CD4-positive, alpha-beta T cell treated with Interleukin-17A for 4 hours (primary cell): ENCODE results near the gene CLEC6A.
"Not testable (repeated sequence)": the region's sequence is repeated elsewhere in the genome, so short reads cannot be mapped to it uniquely, and the experiment has no call there.

Experiments
- DNase-seq: peaks from one replicate; pipeline ENCODE4 v3.0.0-alpha.2; 2020; ENCODE audit warnings: mixed read lengths

CLEC6A gene

GRCh38 chr12:8455727-8456360, at the start of gene CLEC6A:
Gene CLEC6A (plus strand): TSS chr12:8455962. CDS start chr12:8456112, 150 bp downstream.
- DNase-seq: no peak

DNA sequence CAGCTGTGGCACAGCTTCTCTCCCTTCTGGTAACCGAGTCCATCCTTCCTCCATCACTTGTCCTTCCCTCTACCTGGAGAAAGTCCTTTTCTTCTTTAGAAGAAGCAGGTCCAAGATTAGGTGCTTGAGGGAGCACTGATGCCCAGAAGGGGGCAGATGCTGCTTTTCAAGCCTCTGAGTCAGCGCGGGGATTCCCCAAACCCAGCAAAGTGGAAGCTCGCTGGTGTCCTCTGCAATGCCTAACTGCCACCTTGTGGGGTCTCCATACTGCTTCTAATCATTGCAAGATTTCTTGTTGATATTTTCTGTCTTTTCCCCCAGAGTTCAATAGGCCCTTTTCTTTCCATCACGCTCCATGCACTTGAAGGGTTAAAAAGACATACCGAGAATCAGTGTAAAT, 36.2 kb upstream of the CLEC6A start:
- not testable (repeated sequence) for DNase-seq

GRCh38 chr12:8420506-8420905, 35.3 kb upstream of the CLEC6A start:
- no peak for DNase-seq

- not testable (repeated sequence) for DNase-seq
Measured at GRCh38 chr12:8444536-8445278, 11.1 kb upstream of the CLEC6A start.

DNA sequence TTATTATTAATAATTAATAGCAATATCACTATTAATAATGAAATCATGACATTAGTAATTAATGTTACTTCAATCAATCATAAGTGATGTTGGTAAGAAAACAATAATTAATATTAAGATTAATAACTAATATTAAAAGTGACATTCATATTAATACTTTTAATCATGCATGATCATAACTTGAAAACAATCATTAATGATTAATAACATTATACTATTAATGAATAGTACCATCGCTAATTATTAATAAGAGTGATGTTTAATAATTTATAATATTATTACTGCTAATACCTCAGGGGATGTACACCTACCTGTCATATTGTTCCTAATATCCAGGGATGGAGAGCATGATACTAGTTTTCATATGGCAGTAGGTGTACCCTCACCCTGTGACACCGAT, 10.0 kb upstream of the CLEC6A start:
- DNase-seq: no peak

DNA sequence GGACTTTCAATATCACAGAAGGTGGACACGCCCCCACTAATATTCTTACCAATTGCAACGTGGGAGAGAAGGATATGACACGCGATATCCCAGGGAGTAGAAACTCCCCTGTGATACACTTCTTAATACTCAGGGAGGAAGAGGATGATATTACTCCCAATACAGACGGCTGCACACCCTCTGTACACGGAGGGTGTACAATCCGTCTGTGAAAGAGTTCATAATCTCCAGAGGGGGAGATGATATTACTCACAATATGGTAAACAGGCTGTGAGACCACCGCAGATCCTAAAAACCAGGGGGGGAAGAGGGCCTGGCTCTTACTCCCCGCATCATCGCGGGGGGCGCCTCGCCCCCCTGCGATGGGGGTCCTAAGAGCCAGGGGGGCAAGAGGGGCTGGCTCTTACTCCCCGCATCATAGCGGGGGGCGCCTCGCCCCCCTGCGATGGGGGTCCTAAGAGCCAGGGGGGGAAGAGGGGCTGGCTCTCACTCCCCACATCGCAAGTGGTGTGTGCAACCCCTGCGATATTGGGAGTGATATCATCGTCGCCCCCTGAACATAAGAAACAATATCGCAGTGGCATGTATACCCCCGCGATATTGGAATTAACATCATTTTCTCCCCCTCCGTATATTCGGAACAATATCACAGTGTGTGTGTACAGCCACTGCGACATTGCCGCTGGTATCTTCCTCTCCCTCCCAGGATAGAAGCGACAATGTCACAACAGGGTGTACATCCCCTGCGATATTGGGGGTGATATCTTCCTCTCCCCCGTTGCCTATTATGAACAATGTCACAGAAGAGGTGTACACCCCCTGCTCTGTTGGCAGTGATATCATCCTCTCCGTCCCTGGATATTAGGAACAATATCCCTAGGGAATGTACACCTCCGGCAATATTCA, 8.9 kb upstream of the CLEC6A start:
- no peak for DNase-seq

DNA sequence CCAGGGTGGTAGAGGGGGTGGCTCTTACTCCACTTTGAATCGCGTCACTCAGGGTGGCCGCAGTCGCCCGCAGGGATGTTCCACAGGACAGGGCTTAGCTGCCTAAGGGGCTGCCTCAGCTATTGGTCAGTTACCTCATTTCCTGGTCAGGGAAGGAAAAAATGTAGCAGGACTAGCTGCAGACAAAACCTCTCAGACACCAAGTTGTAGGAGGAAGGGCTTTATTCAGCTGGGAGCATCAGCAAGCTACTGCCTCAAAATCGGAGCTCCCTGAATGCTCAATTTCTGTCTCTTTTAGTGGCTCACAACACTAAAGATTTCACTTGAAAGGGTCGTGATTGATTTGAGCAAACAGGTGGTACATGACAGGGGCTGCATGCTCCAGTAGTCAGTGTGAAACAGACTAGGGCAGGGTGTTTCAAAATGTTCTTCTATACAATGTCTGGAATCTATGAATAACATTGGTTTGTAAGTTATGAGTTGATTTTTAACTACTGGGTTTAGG, 6.4 kb upstream of the CLEC6A start:
- no peak for DNase-seq

DNA sequence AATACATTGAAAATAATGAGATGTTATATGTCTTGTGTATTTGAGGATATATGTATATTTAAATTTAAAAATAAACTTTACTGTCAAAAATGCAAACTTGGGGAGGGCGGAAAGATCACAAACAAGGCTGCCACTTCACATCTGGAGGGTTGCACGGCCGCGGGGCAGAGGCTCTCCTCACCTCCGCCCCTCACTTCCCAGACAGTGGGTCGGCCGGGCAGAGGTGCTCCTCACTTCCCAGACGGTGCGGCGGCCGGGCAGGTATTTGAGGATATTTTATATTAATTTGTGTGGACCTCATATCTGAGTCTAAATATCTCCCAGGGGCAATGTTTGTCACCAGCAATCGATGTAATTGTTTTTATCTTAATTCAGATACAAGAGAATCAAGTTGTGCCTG, 3.7 kb upstream of the CLEC6A start:
- DNase-seq: no peak

DNA sequence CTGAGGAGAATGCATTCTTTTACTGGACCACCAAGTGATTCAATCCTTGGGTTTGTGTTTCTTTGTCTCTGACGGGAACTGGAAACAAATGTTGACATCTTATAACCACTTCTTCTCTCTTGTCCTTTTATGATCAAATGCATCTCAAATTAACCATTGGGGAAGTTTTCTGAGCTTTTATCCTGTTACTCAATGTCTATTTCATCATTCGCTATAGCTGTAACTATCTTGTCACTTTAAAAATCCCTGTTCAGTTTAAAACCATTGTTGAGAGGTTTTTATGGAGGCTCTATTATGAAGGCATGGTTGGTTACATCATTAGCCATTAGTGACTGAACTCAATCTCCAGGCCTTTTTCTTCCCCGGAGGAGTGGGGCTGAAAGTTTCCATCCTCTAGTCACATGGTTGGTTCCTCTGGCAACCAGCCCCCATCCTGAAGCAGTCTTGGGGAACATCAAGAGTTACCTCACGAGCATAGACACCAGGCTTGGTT, 2.7 kb upstream of the CLEC6A start:
- DNase-seq: no peak

DNA sequence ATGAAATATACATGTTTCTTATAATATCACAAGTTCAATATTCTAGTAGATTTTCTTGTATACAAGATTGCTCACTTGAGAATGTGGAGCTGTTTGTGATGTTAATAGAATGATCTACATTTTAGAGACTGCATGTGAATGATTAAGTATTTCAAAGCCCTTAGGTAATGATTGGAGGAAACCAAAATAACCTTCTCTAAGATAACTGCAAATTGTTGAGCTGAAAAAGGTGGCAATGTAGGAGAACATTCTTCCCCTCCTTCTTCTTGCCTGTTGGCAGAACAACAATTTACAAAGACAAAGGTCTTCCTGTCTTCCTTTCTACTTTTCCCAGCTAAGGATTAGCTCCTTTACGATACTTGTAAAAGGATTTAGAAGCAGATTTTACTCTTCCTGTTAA, 2.0 kb upstream of the CLEC6A start:
- DNase-seq: no peak

- DNase-seq: no peak
Measured at GRCh38 chr12:8455271-8455670, 491 bp upstream of the CLEC6A start.

- DNase-seq: no peak
Measured at GRCh38 chr12:8461426-8461825, 5.7 kb downstream of the CLEC6A start.

DNA sequence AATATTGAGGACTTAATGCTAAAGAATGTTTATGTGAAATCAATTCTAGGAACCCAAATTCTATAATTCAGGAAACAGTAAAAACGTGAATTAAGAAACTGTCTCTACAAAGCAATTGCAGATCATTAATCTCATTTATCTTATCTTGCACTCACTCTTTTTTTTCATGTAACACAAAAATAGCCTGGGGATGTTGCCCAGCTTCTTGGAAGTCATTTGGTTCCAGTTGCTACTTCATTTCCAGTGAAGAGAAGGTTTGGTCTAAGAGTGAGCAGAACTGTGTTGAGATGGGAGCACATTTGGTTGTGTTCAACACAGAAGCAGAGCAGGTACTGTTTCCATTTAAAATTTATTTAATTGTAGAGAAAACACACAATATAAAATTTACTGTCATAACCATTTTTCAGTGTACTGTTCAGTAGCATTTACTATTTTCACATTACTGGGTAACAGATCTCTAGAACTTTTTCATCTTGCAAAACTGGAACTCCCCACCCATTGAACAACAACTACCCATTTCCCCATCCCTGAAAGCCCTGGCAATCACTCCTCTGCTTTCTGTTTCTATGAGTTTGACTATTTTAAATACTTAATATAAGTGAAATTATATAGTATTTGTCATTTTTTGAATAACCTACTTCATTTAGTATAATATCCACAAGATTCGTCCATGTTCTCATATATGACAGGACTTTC, 9.7 kb downstream of the CLEC6A start:
- no peak for DNase-seq

DNA sequence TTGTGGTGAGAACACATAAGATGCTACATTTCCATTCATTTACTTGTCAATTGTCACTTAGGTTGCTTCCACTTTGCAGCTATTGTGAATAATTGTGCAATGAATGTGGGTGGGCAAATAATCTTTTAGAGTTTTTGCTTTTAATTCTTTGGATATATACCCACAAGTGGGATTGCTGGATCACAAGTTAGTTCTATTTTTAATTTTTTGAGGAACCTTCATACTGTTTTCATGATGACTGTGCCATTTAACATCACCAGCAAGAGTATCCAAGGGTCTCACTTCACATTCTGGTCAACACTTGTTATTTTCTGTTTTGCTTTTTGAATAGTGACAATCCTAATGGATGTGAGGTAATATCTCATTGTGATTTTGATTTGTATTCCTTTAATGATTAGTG, 10.5 kb downstream of the CLEC6A start:
- no peak for DNase-seq

DNA sequence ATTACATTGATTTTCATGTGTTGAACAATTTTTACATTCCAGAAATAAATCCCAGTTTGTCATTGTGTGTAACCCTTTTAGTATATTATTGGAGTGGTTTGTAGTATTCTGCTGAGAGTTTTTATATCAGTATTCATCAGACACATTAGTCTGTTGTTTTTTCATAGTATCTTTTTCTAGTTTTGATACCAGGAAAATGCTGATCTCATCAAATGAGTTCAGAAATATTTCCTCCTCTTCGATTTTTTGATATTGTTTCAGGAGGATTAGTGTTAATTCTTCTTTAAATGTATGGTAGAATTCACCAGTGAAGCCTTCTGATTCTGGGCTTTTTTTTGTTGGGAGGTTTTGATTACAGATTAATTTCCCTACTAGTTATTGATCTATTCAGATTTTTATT, 15.3 kb downstream of the CLEC6A start:
- DNase-seq: no peak

GRCh38 chr12:8475508-8476203, 19.9 kb downstream of the CLEC6A start:
- no peak for DNase-seq

DNA sequence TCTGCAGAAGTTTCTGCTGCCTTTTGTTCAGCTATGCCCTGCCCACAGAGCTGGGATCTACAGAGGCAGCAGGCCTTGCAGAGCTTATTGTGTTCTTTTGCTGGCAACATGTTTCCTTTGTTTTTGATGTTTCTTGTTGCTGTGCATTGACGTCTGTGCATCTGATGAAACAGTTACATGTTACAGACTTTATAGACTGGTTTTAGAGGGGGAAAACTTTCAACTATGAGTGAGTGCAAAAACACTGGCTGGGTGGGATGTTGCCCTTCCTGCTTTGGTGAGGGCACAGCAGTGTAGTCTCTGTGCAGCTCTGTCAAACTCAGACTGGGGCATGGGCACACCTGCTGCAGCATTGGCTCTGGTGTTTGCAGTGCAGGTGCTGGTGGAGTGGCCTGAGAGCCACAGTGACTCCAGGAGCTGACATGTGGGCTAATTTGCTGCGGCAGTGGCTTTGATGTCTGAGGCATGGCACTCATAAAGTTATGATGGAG, 26.9 kb downstream of the CLEC6A start:
- DNase-seq: no peak

DNA sequence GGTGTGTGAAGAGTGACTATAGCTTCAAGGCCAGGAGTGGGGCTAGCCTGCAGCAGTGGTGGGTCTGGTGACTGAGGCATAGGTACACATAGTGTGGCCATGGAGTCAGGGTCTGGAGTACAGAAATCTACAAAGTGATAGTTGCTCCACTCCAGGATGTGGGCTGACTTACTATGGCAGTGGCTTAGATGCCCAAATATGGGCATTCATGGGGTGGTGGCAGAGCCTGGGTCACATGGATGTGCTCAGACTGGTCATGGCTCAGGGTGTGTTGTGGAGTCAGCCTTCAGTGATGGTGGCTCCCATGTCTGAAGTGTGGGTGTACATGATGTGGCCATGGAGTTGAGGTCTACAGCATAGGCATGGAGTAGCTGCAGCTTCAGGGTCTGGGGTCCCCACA, 27.3 kb downstream of the CLEC6A start:
- DNase-seq: no peak

DNA sequence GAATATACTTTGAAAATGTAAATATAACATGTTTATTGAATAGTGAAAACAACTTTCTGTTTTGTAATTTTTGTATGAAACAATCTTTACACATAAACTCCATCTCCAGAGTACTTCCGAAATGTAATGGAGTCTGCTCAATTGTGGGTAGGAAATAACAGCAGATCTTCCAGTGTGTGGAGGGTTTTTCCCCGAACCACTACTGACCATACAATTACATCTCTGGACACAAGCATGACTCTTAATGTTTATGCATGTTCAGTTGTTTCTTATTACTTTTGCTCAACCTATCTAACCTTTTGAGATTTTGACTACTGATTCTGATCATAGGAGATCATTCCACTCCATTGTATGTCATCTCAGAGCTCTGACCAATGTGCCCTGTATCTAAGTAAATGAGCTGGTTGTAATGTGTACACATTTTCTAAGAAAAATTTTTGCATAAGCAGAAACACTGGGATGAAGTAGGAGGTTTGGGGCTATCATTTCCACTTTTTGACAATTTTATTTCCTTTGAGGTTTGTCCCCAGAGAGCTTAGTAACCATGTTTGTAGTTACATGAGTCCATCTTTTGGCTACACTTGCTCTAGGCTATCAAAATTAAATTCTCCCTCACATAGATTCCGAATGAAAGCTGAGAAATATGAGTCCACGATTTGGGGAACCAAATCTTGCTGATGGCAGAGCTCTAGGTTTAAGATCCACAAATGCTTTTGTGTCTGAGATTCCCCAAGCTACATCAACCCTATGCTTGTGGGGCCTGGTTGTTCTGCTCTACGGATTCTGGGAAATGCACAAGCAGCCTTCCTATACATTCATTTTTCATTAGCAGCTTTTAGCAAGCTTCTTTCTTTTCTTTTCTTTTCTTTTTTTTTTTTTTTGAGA, 36.1 kb downstream of the CLEC6A start:
- DNase-seq: no peak

DNA sequence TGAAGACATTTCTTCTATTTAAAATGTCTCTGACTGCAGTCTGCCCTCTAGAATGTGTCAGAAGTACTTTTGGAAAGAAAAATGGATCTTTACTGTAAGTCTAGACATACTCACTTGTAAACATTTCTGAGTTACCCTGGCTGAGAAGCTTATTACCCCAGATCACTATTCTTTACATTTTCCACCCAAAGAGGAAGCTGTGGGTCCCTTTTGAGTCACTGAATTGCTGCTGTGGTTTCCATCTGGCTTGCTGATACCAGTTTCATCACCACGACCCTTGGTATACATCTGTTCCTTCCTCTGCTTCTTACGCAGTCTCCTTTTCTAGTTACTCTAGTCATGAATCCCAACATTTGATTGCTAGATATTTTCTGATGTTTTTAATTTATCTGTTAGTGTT, 37.3 kb downstream of the CLEC6A start:
- peak; percentile 22 for DNase-seq

- DNase-seq: not testable (repeated sequence)
Measured at GRCh38 chr12:8495671-8496070, 39.9 kb downstream of the CLEC6A start.
